NCI-H526 (cell line): ENCODE measurements around the gene SCGB3A1.

Experiments used
- DNase-seq, 2 experiments: peaks; one replicate each; lab custom pipeline; 2025; lab: John Stamatoyannopoulos, UW

Gene SCGB3A1

DNA sequence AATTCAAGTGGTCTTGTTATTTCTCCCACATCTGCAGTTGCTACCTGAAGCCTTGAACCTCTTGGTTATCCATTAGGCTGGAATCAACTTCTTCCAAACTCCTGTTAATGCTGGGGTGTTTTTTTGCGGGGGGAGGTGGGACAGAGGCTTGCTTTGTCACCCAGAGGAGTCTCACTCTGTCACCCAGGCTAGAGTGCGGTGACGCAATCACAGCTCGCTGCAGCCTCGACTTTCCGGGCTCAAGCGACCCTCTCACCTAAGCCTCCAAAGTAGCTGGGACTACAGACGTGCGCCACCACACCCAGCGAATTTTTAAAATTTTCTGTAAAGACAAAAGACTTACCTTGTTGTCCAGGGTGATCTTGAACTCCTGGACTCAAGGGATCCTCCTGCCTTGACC lies 4.4 kb downstream of the SCGB3A1 start:
- DNase-seq, result no peak

DNA sequence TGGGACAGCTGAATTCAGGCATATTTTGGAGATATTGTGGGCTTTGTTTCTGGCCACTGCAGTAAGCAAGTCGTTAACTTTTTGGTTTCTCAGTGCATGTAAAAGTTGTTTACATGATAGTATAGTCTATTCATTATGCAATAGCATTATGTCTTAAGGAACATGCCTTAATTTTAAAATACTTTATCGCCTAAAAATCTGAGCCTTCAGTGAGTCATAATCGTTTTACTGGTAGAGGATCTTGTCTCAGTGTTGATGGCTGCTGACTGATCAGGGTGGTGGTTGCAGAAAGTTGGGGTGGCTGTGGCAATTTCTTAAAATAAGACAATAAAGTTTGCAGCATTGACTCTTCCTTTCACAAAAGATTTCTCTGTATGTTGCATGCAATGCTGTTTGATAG lies 5.1 kb downstream of the SCGB3A1 start:
- DNase-seq, result no peak

DNA sequence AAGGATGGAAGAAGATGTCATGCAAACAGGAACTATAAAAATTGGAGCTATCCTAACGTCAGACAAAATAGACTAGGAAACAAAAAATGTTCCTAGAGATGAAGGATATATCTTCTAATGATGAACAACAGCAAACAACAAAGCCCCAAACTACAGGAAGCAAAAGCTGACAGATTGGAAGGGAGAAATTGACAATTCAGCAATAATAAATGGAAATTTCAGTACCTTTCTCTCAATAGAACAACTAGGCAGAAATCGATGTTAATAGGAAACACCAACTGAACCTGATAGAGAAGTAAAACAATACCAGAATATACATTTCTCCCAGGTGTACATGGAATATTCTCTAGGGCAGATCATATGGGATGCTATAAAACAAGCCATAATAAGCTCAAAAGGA lies 7.6 kb downstream of the SCGB3A1 start:
- no peak for DNase-seq

DNA sequence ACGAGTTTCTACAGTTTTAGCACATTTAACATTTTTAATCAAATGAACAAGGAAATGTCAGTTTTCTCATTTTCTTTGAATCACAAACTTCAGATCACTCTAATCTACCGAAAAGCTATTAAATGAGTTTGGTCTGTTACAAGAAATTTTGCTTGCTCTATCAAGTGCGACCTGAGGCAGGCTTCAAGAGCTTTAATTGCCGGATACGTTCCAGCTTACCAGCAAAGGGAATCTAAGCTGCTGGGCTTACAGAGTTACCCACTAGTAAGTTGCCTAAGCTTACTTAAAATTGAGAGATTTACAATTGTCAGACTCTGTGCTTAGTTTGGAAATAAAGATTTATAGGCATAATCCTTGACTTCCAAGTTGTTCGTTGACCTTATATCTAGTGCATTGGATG lies 10.6 kb downstream of the SCGB3A1 start:
- no peak for DNase-seq

DNA sequence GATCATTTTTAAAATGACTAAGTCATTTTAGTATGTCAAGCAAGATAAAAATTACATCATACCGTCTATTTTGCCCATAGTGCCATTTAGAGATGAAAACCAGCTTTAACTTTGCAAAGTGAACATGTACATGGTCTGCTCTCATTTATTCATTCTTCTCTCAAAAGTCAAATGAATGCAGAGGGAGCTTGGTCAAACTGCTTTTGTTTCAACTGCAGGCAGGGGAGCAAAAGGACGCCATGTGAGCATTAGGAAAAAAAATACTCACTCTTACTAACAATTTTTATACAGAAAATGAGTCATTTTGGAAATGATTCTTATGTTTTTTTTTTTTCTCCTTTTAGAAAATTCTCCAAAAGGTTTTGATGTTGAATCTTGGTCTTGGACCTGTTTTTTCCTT lies 15.7 kb downstream of the SCGB3A1 start:
- DNase-seq, result no peak

DNA sequence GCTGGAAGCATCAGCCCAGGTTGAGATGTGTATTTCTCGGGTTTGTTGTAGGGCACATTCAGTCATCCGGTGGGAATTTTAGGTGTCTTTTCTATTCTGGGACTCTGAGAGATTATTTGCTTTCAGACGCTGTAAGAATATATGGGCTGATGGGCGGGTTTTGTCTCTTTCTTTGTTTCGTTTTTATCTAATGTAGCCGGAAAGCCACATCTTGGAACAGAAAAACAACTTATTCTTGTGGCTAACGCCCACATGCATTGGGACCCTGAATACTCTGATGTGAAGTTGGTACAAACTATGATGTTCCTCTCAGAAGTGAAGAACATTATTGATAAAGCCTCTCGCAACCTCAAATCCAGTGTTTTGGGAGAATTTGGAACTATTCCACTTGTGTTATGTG lies 22.4 kb downstream of the SCGB3A1 start:
- no peak for DNase-seq

DNA sequence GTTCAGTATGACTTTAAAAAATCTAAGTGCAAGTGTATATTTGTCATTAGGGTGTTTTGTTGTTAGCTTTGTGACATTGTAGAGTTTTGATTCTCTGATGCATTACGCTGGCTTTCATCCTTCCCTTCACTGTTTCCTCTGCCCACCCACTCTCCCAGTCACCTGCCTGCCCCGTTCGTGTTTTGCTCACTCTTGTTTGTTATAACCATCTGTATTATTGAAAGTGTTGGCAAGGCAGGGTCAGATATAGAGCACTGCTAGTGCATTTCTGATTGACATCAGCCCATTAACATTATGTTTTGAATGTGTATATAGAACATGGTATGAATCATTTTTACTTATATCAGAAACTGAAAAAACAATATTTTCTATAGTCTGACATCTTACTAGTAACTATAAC lies 27.3 kb downstream of the SCGB3A1 start:
- DNase-seq, result no peak

DNA sequence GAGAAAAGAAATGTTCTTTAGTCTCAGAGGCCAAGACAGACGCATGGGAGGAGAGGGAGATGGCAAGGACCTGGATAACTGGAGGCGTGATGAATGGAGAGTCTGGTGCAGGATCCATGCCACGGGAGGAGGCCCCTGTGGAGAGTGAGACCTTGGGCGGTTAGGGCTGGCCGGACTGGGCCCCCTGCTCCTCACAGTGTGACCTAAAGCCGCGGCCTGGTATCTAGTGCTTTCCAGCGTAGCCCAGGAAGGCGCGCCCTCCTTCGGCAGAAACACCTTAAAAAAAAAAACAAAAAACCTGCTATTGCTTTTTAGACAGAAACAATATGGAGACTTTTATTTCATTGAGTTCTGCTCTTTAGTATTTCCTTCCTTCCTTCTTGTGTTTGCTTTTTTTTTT lies 33.1 kb downstream of the SCGB3A1 start:
- DNase-seq, result no peak

DNA sequence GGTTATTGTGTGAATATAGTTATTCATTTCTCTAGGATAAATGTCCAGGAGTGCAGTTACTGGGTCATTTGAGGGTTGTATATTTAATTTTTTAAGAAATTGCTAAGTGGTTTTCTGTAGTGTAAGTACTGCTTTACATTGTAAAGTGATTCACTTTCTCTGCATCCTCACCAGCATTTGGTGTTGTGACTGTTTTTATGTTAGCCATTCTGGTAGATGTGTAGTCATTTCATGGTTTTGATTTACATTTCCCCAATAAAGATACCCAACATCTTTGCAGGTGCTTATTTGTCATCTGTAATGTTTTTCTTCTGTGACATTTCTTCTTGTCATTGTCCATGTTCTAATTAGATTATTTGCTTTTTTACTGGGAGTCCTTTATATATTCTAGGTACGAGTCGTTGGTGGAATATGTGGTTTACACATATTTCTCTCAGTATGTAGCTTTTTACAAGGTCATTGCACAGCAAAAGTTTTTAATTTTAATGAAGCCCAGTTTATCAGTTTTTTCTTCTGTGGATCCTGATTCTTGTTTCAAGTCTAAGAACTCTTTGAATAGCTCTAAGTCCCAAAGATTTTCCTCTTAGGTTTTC lies 34.0 kb downstream of the SCGB3A1 start:
- DNase-seq, result no peak

DNA sequence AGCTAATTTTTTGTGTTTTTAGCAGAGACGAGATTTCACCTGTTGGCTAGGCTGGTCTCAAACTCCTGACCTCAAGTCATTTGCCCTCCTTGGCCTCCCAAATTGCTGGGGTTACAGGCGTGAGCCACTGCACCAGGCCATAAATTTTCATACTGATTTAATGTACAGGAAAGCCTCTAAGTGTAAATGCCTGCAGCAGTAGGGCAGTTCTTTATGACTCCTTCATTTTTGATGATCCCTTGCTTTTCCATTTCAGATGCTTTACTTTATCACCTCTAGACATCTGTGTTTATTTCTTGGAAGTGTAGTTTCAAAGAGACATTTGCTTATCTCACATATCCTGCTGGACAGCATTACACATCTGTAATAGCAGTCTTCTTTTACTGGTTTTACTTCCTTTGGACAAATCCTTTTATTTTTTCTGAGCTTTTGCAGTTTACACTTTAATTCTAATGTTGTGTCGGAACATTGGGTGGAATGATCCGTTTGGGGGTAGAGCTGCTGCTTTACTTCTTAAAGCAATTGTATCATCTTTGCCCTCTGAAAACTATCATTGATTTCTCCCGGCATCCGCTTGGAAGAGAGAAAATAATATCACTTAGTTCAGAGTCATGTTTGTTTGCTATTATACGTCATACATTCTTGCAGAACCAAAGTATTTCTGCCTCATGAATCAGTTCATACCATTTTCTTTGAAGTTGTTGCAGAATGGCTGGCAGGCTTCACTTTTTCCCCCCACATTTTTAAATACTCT lies 36.0 kb downstream of the SCGB3A1 start:
- no peak for DNase-seq

DNA sequence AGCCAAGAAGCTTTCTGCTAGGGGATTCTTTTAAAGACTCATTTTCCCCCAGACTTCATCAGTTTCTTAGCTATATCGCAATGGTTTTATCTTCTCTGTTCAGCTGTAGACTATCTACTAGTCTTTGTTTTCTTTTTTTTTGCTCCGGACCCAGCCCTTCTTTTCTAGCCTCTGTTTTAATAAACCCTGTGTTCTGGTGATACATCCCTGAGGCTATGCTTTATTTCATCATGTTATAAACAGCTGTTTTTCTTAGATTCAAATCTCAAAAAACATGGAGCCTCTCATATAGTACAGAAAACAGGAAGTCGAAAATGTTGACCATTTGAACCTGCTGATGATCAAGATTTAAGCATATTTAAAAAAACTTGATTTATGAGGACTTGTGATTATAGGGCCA lies 37.8 kb downstream of the SCGB3A1 start:
- DNase-seq, result no peak

DNA sequence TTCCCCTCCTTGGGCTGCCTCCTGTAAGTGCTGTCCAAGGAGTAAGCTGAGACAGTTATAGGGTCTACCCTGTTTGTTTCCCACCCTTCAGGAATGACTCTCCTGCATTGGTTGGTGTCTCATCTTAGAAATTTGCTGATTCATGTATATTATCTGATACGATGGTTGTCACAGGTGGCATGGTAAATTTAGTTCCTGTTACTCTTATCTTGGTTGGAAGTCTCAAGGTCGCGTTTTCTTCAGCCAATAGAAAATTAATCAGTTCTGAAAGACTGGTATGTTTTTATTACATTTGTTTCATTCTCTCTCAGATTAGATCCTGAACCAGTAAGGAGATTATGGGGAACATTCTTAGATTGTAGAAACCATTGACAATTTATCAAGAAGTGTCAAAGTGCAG lies 42.7 kb downstream of the SCGB3A1 start:
- DNase-seq, result no peak

DNA sequence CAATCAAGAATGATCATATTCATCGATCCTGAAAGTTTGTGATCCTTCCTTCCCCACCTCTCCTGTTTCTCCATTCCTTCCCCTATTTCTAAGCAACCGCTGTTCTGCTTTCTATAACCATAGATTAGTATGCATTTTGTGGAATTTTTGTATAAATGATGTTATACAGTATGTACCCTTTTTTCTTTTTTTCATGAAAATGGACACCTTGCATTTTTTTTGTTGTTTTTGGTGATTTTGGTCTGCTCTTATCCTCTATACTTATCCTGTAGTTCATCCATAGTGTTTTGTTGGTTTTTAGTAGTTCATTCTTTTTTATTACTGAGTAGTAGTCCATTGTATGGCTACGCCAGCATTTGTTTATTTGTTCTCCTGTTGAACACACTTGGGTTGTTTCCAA lies 46.1 kb downstream of the SCGB3A1 start:
- no peak for DNase-seq

DNA sequence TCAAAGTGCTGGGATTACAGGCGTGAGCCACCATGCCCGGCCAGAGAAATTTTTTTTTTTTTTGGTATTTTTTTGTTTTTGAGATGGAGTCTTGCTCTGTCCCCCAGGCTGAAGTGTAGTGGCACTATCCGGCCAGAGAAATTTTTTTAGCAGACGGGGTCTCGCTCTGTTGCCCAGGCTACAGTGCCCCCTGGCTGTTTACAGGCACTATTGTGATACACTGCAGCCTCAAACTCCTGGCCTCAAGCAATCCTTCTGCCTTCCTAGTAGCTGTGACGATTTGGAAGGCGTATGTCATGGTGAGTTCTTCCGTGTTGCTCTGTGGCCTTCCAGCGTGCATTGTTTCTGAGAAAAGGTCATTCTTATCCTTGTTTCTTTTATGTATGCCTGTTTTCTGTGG lies 49.6 kb downstream of the SCGB3A1 start:
- no peak for DNase-seq
